Astrocyte of the cerebellum (primary cell): ENCODE results near the gene MLIP.

ENCODE experiments used
- DNase-seq: peaks from one replicate; pipeline ENCODE4 v3.0.0-alpha.2; 2011; ENCODE audit warnings: low read depth
- H3K4me3 ChIP-seq: 2 replicates; pipeline ENCODE4 v1.5.1; 2011; ENCODE audit warnings: mild to moderate bottlenecking, low read depth, low read length, moderate library complexity
- CTCF ChIP-seq: IDR thresholded peaks from 2 replicates; pipeline ENCODE4 v1.5.1; 2012; ENCODE audit warnings: low read length, low read depth, moderate library complexity, mild to moderate bottlenecking; ENCODE audit errors: missing control alignments
- in situ Hi-C: cut with HindIII; loops from 2 replicates; pipeline ENCODE4 v1.10.0; 2017; ENCODE audit warnings: low sequenced_read_pairs

The MLIP gene

DNA sequence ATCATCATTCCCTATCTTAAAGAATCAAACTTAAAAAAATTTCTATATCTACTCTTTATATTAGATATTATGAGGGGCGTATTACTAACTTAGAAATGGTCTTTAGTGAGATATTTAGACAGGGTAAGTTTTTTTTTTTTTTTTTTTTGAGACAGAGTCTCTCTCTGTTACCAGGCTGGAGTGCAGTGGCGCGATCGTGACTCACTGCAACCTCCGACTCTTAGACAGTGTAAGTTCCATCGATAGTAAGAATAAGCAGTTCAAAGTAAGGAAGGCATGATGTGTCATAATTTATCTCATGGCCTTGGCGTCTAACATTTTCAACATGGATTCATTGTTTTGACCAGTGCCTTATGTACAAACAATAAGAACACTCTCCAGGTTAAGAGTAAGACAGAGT, 72.4 kb downstream of the MLIP start:
- TF ChIP-seq CTCF = no peak

GRCh38 chr6:54185885-54186284, 74.6 kb downstream of the MLIP start:
- no peak for TF ChIP-seq CTCF
- no peak overlapping the region for H3K4me3 ChIP-seq
- no peak for DNase-seq
- in situ Hi-C loops = no loop called here

More for the DNA sequence above, 72.4 kb downstream of the MLIP start:
- DNase-seq = no peak
- no peak overlapping the region for H3K4me3 ChIP-seq
- in situ Hi-C loops = no loop called here

DNA sequence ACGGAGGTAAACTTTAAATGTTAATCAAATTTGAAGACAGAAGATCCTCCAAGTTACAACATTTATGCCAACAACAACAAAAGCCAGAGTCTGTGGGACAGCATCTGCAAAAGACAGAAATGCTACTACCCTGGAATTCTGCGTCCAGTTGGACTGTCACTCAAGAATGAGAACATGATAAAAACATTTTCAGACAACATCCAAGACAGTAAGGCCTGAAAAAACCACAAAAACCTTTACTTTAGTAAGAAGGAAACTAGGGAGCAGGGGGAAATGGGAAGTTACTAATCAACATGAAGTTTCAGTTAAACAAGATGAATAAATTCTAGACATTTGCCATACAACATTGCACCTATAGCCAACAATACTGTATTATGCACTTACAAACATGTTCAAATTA, 77.6 kb downstream of the MLIP start:
- TF ChIP-seq CTCF = no peak
- DNase-seq = no peak
- H3K4me3 ChIP-seq = no peak overlapping the region
- in situ Hi-C loops = no loop called here

DNA sequence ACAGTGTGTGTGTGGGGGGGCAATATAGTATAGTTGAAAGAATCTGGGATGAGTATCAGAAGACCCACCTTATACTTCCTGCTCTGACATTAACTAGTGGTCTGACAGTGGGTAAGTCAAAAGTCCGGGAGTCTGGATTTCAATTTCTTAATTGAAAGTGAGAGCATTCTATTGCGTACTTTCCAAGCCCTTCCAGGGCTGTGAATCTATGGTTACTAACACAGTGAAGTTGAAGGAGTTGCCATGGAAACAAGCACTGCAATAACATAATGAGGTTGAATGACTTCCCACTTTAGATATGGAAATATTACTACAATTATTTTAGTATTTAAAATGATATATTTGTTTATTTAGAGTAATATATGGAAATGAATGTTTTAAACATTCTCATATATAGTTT, 80.2 kb downstream of the MLIP start:
- TF ChIP-seq CTCF = no peak
- peak; percentile 19 for DNase-seq
- in situ Hi-C loops = loop anchor here (5.0 kb wide), 1 partner anchor 89 kb away; no protein-coding TSS in a partner anchor
- H3K4me3 ChIP-seq = no peak overlapping the region

DNA sequence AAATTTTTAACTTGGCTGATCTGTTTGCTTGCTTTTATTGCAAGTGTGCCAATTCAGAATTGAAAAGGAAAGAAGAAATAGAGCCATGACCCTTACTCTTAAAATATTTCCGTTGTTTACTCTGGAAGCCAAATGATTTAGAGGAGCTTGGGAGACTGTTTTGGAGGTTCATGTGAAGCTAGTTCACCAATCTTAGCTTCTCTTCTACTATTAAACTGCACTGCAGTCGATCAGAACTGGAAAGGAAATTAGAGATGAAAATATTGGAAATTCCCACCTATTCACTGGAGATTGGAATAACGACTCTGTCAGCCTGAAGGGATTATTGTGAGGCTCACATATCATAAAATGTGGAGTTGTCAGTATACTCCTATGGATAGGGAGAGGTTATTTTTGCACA, 81.8 kb downstream of the MLIP start:
- peak; percentile 15 for DNase-seq
- TF ChIP-seq CTCF = no peak
- no peak overlapping the region for H3K4me3 ChIP-seq
- in situ Hi-C loops = loop anchor here (5.0 kb wide), 1 partner anchor 91 kb away; no protein-coding TSS in a partner anchor

GRCh38 chr6:54193560-54193959, 82.3 kb downstream of the MLIP start:
- no peak for TF ChIP-seq CTCF
- H3K4me3 ChIP-seq = no peak overlapping the region
- DNase-seq = no peak

More at GRCh38 chr6:54193560-54193959, 82.3 kb downstream of the MLIP start:
- in situ Hi-C loops = loop anchor here (5.0 kb wide), 1 partner anchor 91 kb away; no protein-coding TSS in a partner anchor
